ENCODE results near the gene RAB11FIP5. TPM values are rescaled to one million over a fixed set of nuclear protein-coding genes. Genes with fewer than 3 reads are reported as not detected.
A peak's percentile ranks its signal among the peaks of the same experiment; 100 is the strongest.

RAB11FIP5 gene
- total and polyA plus RNA-seq, 4 donors = 10.0 to 23.8 (median 11.8) TPM

DNA sequence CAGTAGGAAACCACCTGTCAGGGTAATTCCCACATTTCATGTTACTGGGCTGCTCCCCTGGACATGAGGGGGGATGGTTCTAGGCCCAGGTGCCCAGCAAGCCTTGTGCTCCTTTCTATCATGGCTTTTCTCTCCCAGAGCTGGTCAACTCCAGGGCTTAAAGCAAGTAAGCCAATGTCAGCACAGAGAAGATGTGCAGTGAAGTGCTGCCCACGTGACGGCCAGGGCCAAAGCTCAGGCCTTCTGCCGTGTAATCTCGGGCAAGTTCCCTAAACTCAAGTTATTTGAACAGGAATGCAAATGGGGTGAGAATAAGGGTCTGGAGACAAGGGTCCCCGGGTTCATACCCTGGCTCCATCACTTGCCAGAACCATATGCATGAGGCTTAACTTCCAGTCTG, 57.8 kb downstream of the RAB11FIP5 start:
- H3K9ac ChIP-seq (ENCODE audit: insufficient read depth in 1 of 2, low read length in 2 of 2) = no peak overlapping the region
- 64 to 86% methylated on average over 5 of the region's 5 CpGs for WGBS, 2 donors
- H3K27ac ChIP-seq (ENCODE audit: low read depth in 1 of 2, low read length in 1 of 2) = no peak overlapping the region
- peaks cover 0 to 5% (median 0%) of the 10 kb centered on the region in 5 donors for H3K4me1 ChIP-seq (ENCODE audit: control insufficient read depth in 5 of 5, insufficient read depth in 5 of 5, low read length in 5 of 5)
- peaks cover 0 to 4% (median 2%) of the 10 kb centered on the region in 4 donors for H3K9me3 ChIP-seq (ENCODE audit: control insufficient read depth in 4 of 4, insufficient read depth in 3 of 4, low read length in 3 of 4)
- H3K36me3 ChIP-seq (ENCODE audit: control insufficient read depth in 4 of 4, insufficient read depth in 4 of 4, low read length in 4 of 4) = peaks cover 0 to 13% (median 3%) of the 10 kb centered on the region in 4 donors
- H3K4me3 ChIP-seq = no peak overlapping the region
- TF ChIP-seq, protein P1, sequence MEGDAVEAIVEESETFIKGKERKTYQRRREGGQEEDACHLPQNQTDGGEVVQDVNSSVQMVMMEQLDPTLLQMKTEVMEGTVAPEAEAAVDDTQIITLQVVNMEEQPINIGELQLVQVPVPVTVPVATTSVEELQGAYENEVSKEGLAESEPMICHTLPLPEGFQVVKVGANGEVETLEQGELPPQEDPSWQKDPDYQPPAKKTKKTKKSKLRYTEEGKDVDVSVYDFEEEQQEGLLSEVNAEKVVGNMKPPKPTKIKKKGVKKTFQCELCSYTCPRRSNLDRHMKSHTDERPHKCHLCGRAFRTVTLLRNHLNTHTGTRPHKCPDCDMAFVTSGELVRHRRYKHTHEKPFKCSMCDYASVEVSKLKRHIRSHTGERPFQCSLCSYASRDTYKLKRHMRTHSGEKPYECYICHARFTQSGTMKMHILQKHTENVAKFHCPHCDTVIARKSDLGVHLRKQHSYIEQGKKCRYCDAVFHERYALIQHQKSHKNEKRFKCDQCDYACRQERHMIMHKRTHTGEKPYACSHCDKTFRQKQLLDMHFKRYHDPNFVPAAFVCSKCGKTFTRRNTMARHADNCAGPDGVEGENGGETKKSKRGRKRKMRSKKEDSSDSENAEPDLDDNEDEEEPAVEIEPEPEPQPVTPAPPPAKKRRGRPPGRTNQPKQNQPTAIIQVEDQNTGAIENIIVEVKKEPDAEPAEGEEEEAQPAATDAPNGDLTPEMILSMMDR (IDR thresholded peaks at IDR 0.05; ENCODE audit: control extremely low read depth, extremely low read depth) = no peak
- ATAC-seq (ENCODE audit: insufficient read depth, low FRiP score) (no peak), DNase-seq (no peak)
- no peaks in the 10 kb centered on the region for H3K27me3 ChIP-seq (ENCODE audit: control insufficient read depth in 3 of 3, insufficient read depth in 3 of 3, low read length in 2 of 3)

DNA sequence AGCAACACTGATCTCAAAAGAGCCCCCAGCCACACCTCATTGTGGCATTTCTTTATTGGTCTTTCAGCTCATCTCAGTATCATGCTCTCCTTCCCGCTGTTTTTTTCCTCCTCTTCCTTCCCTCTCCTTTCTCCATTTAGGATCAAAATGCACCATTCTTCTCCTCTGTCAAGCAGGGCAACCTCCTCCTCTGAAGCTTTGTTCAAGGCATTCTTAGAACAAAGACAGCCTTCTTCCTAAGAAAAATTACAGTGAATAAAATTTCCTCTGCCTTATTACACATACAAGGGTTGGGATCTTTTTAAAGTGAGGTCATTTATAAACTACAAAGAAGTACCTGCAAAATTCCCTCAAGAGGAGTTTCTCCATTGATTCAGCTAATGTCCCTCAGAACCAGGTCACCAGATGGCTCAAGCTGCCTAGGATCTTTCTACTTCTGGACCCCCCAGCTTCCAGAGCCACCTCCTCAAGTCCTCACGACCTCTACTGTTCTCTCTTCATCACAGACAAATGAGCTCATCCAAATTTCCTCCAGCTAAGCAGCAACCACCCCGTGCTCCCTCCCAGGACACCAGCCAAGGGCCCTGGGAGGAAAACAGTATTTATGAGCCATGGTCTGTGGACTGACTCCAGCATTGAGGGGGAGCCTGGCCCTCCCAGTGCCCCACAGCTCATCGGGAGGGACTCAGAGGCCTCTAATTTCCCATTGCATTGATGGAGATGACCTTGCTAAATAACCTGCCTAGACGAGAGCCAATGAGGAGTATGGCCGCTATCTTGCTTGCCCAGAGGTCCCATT, 59.2 kb downstream of the RAB11FIP5 start:
- Histone ChIP-seq H3K9ac (ENCODE audit: insufficient read depth in 1 of 2, low read length in 2 of 2) (peak overlapping the region in 1 of 2 donors; percentile 23), H3K4me3 (no peak overlapping the region), H3K36me3 (ENCODE audit: control insufficient read depth in 4 of 4, insufficient read depth in 4 of 4, low read length in 4 of 4) (peaks cover 0 to 13% (median 3%) of the 10 kb centered on the region in 4 donors), H3K27ac (ENCODE audit: low read depth in 1 of 2, low read length in 1 of 2) (no peak overlapping the region), H3K27me3 (ENCODE audit: control insufficient read depth in 3 of 3, insufficient read depth in 3 of 3, low read length in 2 of 3) (no peaks in the 10 kb centered on the region), H3K9me3 (ENCODE audit: control insufficient read depth in 4 of 4, insufficient read depth in 3 of 4, low read length in 3 of 4) (peaks cover 0 to 4% (median 2%) of the 10 kb centered on the region in 4 donors), H3K4me1 (ENCODE audit: control insufficient read depth in 5 of 5, insufficient read depth in 5 of 5, low read length in 5 of 5) (peaks cover 0 to 5% (median 0%) of the 10 kb centered on the region in 5 donors)
- TF ChIP-seq, protein P1 (IDR thresholded peaks at IDR 0.05; ENCODE audit: control extremely low read depth, extremely low read depth) = no peak
- 81 to 88% methylated on average over 6 of the region's 6 CpGs for WGBS, 2 donors
- DNase-seq (peak in 1 of 3 donors; percentile 32), ATAC-seq (ENCODE audit: insufficient read depth, low FRiP score) (no peak)

DNA sequence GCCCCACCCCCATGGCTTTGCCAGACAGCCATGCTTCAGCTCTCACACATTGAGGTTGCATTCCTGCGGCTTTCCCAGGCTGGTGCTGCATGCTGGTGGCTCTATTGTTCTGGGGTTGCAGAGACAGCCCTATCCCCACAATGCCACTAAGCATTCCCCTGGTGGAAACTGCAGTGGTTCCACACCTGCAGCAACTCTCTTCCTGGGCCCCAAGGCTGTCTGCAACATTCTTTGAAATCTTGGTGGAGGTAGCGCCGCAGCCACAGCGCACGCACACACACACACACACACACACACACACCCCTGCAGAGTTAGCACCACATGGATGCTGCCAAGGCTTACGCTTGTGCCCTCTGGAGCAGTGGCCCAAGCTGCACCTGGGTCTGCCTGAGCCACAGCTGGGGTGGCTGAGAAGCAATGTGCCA, 62.6 kb downstream of the RAB11FIP5 start:
- Histone ChIP-seq H3K36me3 (ENCODE audit: control insufficient read depth in 4 of 4, insufficient read depth in 4 of 4, low read length in 4 of 4) (no peaks in the 10 kb centered on the region), H3K4me3 (no peak overlapping the region), H3K9me3 (ENCODE audit: control insufficient read depth in 4 of 4, insufficient read depth in 3 of 4, low read length in 3 of 4) (no peaks in the 10 kb centered on the region), H3K27ac (ENCODE audit: low read depth in 1 of 2, low read length in 1 of 2) (no peak overlapping the region), H3K4me1 (ENCODE audit: control insufficient read depth in 5 of 5, insufficient read depth in 5 of 5, low read length in 5 of 5) (peaks cover 0 to 5% (median 0%) of the 10 kb centered on the region in 5 donors), H3K9ac (ENCODE audit: insufficient read depth in 1 of 2, low read length in 2 of 2) (no peak overlapping the region), H3K27me3 (ENCODE audit: control insufficient read depth in 3 of 3, insufficient read depth in 3 of 3, low read length in 2 of 3) (no peaks in the 10 kb centered on the region)
- no peak for DNase-seq
- TF ChIP-seq, protein P1 (IDR thresholded peaks at IDR 0.05; ENCODE audit: control extremely low read depth, extremely low read depth) = no peak
- 85 to 94% methylated on average over 6 of the region's 6 CpGs for WGBS, 2 donors
- no peak for ATAC-seq (ENCODE audit: insufficient read depth, low FRiP score)

Data from lung (tissue), 12 donors.